GM23248 (cell line): ENCODE results near the gene DNA2.
"Not testable (repeated sequence)": the region's sequence is repeated elsewhere in the genome, so short reads cannot be mapped to it uniquely, and the experiment has no call there.

ENCODE experiments used
- EZH2 ChIP-seq: fragments of 200-600 bp; sonication (generic); IDR thresholded peaks from 2 replicates; pipeline ENCODE4 v1.6.1; 2018; ENCODE audit warnings: antibody characterized with exemption, mild to moderate bottlenecking; ENCODE audit not compliant: insufficient read depth, poor library complexity, severe bottlenecking
- EZH2phosphoT487 ChIP-seq: fragments of 200-600 bp; sonication (generic); IDR thresholded peaks from 2 replicates; pipeline ENCODE4 v1.6.1; 2018; ENCODE audit warnings: antibody characterized with exemption, moderate library complexity, mild to moderate bottlenecking, low read depth; ENCODE audit not compliant: insufficient read depth

DNA sequence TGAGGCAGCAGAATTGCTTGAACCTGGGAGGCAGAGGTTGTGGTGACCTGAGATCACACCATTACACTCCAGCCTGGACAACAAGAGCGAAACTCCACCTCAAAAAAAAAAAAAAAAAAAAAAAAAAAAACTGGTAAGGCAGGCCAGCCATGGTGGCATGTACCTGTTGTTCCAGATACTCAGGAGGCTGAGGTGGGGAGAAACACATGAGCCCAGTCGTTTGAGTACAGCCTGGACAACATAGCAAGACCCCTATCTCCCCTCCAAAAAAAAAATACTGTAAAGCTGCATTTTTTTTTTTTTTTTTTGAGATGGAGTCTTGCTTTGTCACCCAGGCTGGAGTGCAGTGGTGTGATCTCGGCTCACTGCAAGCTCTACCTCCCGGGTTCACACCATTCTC is 7.0 kb downstream of the DNA2 start:
- TF ChIP-seq EZH2phosphoT487, EZH2: not testable (repeated sequence)
